IMR-90 (cell line): ENCODE data around the gene TRAPPC10. TPM values are rescaled to one million over a fixed set of nuclear protein-coding genes. Genes with fewer than 3 reads are reported as not detected.

ENCODE experiments used
- ATAC-seq: fragments of 200-7000 bp; cut with Tn5 transposase; 2 replicates; pipeline ENCODE4 v1.9.1; 2020; ENCODE audit warnings: low read depth, mild to moderate bottlenecking, moderate library complexity
- BruUV-seq: library from RNA; stranded (reverse); fragments of 400-500 nt; replicated peaks from 2 replicates; lab custom pipeline; 2021; lab: Mats Ljungman, UMichigan
- CTCF ChIA-PET: fragments of 300-600 bp; formaldehyde crosslinking; extraction: SDS; loops from one replicate; lab custom pipeline; 2021; ENCODE audit warnings: antibody characterized with exemption; lab: Yijun Ruan, JAX
- POLR2A ChIA-PET: fragments of 300-600 bp; sonication (Branson Sonifier 250); formaldehyde crosslinking; loops from one replicate; lab custom pipeline; 2022; ENCODE audit warnings: antibody characterized with exemption; ENCODE audit not compliant: unreplicated experiment; lab: Charles Lee
- DNase-seq: peaks from one replicate; pipeline ENCODE4 v3.0.0; 2013
- H2AFZ ChIP-seq: replicated peaks from 2 replicates; pipeline ENCODE3; 2013; ENCODE audit warnings: low read length, mild to moderate bottlenecking; ENCODE audit not compliant: poor library complexity
- H2AK5ac ChIP-seq: 2 replicates; pipeline ENCODE4 v1.6.1; 2013; ENCODE audit warnings: low read depth, low read length, inconsistent platforms
- H2AK9ac ChIP-seq: replicated peaks from 2 replicates; pipeline ENCODE3; 2013; ENCODE audit warnings: mild to moderate bottlenecking, low read depth, low read length, moderate library complexity; ENCODE audit not compliant: poor library complexity
- H2BK120ac ChIP-seq: 2 replicates; pipeline ENCODE4 v1.6.1; 2013; ENCODE audit warnings: low read depth, low read length, inconsistent platforms
- H2BK15ac ChIP-seq: 3 replicates; pipeline ENCODE4 v1.6.1; 2013; ENCODE audit warnings: low read depth, low read length, inconsistent platforms
- H2BK20ac ChIP-seq: 2 replicates; pipeline ENCODE4 v1.6.1; 2013; ENCODE audit warnings: low read depth, mild to moderate bottlenecking, inconsistent platforms, low read length, moderate library complexity
- H2BK5ac ChIP-seq: 2 replicates; pipeline ENCODE4 v1.6.1; 2013; ENCODE audit warnings: mild to moderate bottlenecking, low read depth, low read length, inconsistent platforms; ENCODE audit not compliant: poor library complexity, severe bottlenecking
- H3K14ac ChIP-seq: replicated peaks from 2 replicates; pipeline ENCODE4 v1.6.1; 2013; ENCODE audit warnings: low read depth, low read length, inconsistent platforms
- H3K18ac ChIP-seq: 2 replicates; pipeline ENCODE4 v1.6.1; 2013; ENCODE audit warnings: low read depth, low read length, control low read depth
- H3K23ac ChIP-seq: 2 replicates; pipeline ENCODE4 v1.6.1; 2013; ENCODE audit warnings: low read depth, low read length, inconsistent platforms
- H3K27ac ChIP-seq: 2 replicates; pipeline ENCODE4 v1.5.1; 2013; ENCODE audit warnings: mild to moderate bottlenecking, control low read depth, low read length; ENCODE audit not compliant: insufficient read depth
- H3K27me3 ChIP-seq: 2 replicates; pipeline ENCODE4 v1.6.1; 2013; ENCODE audit warnings: low read length; ENCODE audit not compliant: control insufficient read depth, insufficient read depth
- H3K36me3 ChIP-seq: 2 replicates; pipeline ENCODE4 v1.6.1; 2013; ENCODE audit warnings: low read length, mixed read lengths; ENCODE audit not compliant: control insufficient read depth, insufficient read depth
- H3K4ac ChIP-seq: 2 replicates; pipeline ENCODE4 v1.6.1; 2013; ENCODE audit warnings: low read depth, low read length, inconsistent platforms
- H3K4me1 ChIP-seq: 2 replicates; pipeline ENCODE4 v1.6.1; 2013; ENCODE audit warnings: low read length, mixed read lengths; ENCODE audit not compliant: control insufficient read depth, insufficient read depth
- H3K4me2 ChIP-seq: 2 replicates; pipeline ENCODE4 v1.6.1; 2013; ENCODE audit warnings: low read depth, mild to moderate bottlenecking, control low read depth, low read length, moderate library complexity
- H3K4me3 ChIP-seq: 2 replicates; pipeline ENCODE4 v1.5.1; 2013; ENCODE audit warnings: low read depth, mild to moderate bottlenecking, control low read depth, low read length, moderate library complexity; ENCODE audit not compliant: insufficient read depth
- H3K56ac ChIP-seq: 2 replicates; pipeline ENCODE4 v1.6.1; 2013; ENCODE audit warnings: low read length, inconsistent platforms; ENCODE audit not compliant: insufficient read depth; ENCODE audit errors: extremely low read depth
- H3K79me1 ChIP-seq, 2 experiments: 2 replicates each; pipeline ENCODE4 v1.6.1; 2013; ENCODE audit warnings: low read length in 2 of 2, inconsistent platforms in 1 of 2, low read depth in 1 of 2
- H3K9ac ChIP-seq: 2 replicates; pipeline ENCODE4 v1.6.1; 2013; ENCODE audit warnings: low read depth, low read length, control low read depth
- H3K9me1 ChIP-seq: 2 replicates; pipeline ENCODE4 v1.6.1; 2013; ENCODE audit warnings: low read length, inconsistent platforms; ENCODE audit not compliant: insufficient read depth
- H3K9me3 ChIP-seq: 2 replicates; pipeline ENCODE4 v1.6.1; 2013; ENCODE audit warnings: low read length; ENCODE audit not compliant: control insufficient read depth, insufficient read depth
- H4K20me1 ChIP-seq: 2 replicates; pipeline ENCODE4 v1.6.1; 2013; ENCODE audit warnings: low read length, inconsistent platforms; ENCODE audit not compliant: insufficient read depth
- H4K5ac ChIP-seq: 2 replicates; pipeline ENCODE4 v1.6.1; 2013; ENCODE audit warnings: mild to moderate bottlenecking, low read depth, low read length, control low read depth
- H4K8ac ChIP-seq, 2 experiments: 2 replicates each; pipeline ENCODE4 v1.6.1; 2013; ENCODE audit warnings: low read depth in 2 of 2, low read length in 2 of 2, control low read depth in 1 of 2, inconsistent platforms in 1 of 2
- H4K91ac ChIP-seq: 2 replicates; pipeline ENCODE4 v1.6.1; 2013; ENCODE audit warnings: low read depth, low read length, inconsistent platforms; ENCODE audit not compliant: insufficient read depth
- CEBPB ChIP-seq: IDR thresholded peaks from 2 replicates; pipeline ENCODE4 v1.6.1; 2012; ENCODE audit warnings: low read depth, low read length, improper control_type of control experiment
- CTCF ChIP-seq: conservative IDR thresholded peaks from 2 replicates; pipeline ENCODE4 v1.5.1; 2012; ENCODE audit warnings: mild to moderate bottlenecking, low read depth, low read length, improper control_type of control experiment
- ELK1 ChIP-seq: fragments of 150-350 bp; IDR thresholded peaks from 2 replicates; pipeline ENCODE4 v1.6.1; 2016; ENCODE audit warnings: low read depth, mild to moderate bottlenecking, low read length, moderate library complexity, borderline replicate concordance
- FOS ChIP-seq: fragments of 150-350 bp; IDR thresholded peaks from 2 replicates; pipeline ENCODE4 v1.6.1; 2016; ENCODE audit warnings: low read depth, low read length
- MAFK ChIP-seq: IDR thresholded peaks from 2 replicates; pipeline ENCODE4 v1.6.1; 2012; ENCODE audit warnings: low read depth, low read length, improper control_type of control experiment
- MAZ ChIP-seq: IDR thresholded peaks from 2 replicates; pipeline ENCODE4 v1.6.1; 2012; ENCODE audit warnings: low read depth, mild to moderate bottlenecking, low read length, improper control_type of control experiment, moderate library complexity, borderline replicate concordance
- MXI1 ChIP-seq: IDR thresholded peaks from 2 replicates; pipeline ENCODE4 v1.6.1; 2012; ENCODE audit warnings: low read depth, mild to moderate bottlenecking, low read length, moderate library complexity, borderline replicate concordance
- RCOR1 ChIP-seq: IDR thresholded peaks from 2 replicates; pipeline ENCODE4 v1.6.1; 2012; ENCODE audit warnings: mild to moderate bottlenecking, low read length, improper control_type of control experiment; ENCODE audit not compliant: insufficient replicate concordance
- SMC3 ChIP-seq: fragments of 150-350 bp; IDR thresholded peaks from 2 replicates; pipeline ENCODE4 v1.6.1; 2016; ENCODE audit warnings: low read depth, mild to moderate bottlenecking, antibody characterized with exemption, low read length, moderate library complexity
- whole genome bisulfite sequencing, 2 experiments: methylation state at CpG; one replicate each; pipeline versions ENCODE4 v1.1.5 to v1.1.7; 2013; ENCODE audit warnings: missing lambda C conversion rate in 2 of 2; ENCODE audit not compliant: insufficient read length in 1 of 2; ENCODE audit errors: extremely low coverage in 2 of 2; 5-methylcytosine and 5-hydroxymethylcytosine counted together
- dilution Hi-C: fragments of 300-500 bp; cut with HindIII; formaldehyde crosslinking; loops from one replicate; pipeline ENCODE4 v1.14.3; 2018; ENCODE audit warnings: low sequenced_read_pairs; ENCODE audit not compliant: unreplicated experiment
- in situ Hi-C: fragments of 300-500 bp; cut with MboI; formaldehyde crosslinking; loops from 3 replicates; pipeline ENCODE4 v1.14.3; 2019; ENCODE audit warnings: low sequenced_read_pairs, inconsistent platforms, mixed read lengths
- intact Hi-C: fragments of 100-400 bp; cut with micrococcal nuclease; formaldehyde crosslinking; loops from 2 replicates; pipeline ENCODE4 v1.10.0; 2022
- polyA plus RNA-seq, 3 experiments: library from polyadenylated mRNA; depleted of rRNA; stranded (reverse); fragments of >200 nt; gene quantifications; 2 replicates each; pipeline ENCODE4 v1.2.3, GENCODE V29; 2012; ENCODE audit warnings: low replicate concordance in 1 of 3
- total RNA-seq: library from RNA; depleted of rRNA; stranded (reverse); fragments of >200 nt; gene quantifications from 2 replicates; pipeline ENCODE4 v1.2.3, GENCODE V29; 2012

TRAPPC10 gene
- total and polyA plus RNA-seq, 2 of the 4 experiments (the other 2 are of a cell fraction), result 17.8 to 18.1 TPM

GRCh38 chr21:43973634-43973955 is 38.5 kb upstream of the TRAPPC10 start:
- dilution Hi-C loops, result no loop called here
- POLR2A ChIA-PET, result no interaction called here

More at GRCh38 chr21:43973634-43973955, 38.5 kb upstream of the TRAPPC10 start:
- Histone ChIP-seq H4K5ac (no peak overlapping the region), H4K20me1 (peaks cover 9% of the 10 kb centered on the region), H3K9me1 (peaks cover 5% of the 10 kb centered on the region), H3K4me1 (peaks cover 2% of the 10 kb centered on the region; the same call in 1 of the 2 replicates), H3K56ac (no peak overlapping the region), H3K27me3 (no peaks in the 10 kb centered on the region), H3K4me2 (no peak overlapping the region), H2BK20ac (no peak overlapping the region), H2BK15ac (no peak overlapping the region), H3K4ac (no peak overlapping the region), H2AK5ac (no peak overlapping the region), H2AFZ (no peak overlapping the region), H3K27ac (no peak overlapping the region), H3K36me3 (peaks cover 30% of the 10 kb centered on the region), H2BK120ac (no peak overlapping the region), H3K79me1 (peaks cover 0 to 8% of the 10 kb centered on the region in 2 experiments; a peak in 2 of 4 replicates), H4K8ac (no peak overlapping the region), H3K9me3 (no peaks in the 10 kb centered on the region), H3K18ac (no peak overlapping the region), H3K23ac (no peak overlapping the region), H2AK9ac (no peak overlapping the region), H3K9ac (no peak overlapping the region), H2BK5ac (no peak overlapping the region), H4K91ac (no peak overlapping the region), H3K4me3 (no peak overlapping the region), H3K14ac (no peak overlapping the region)
- 77% methylated on average over 7 of the region's 12 CpGs; no CpG with 5 or more reads in 1 of the 2 experiments for WGBS, 2 experiments
- no peak for DNase-seq
- no peak for ATAC-seq
- intact Hi-C loops (no loop called here), in situ Hi-C loops (no loop called here)
- CTCF ChIA-PET, result no interaction called here
- no TSS peak for BruUV-seq
- TF ChIP-seq CTCF, result no peak
- TF ChIP-seq ELK1, result no peak
- no peak for TF ChIP-seq RCOR1
- TF ChIP-seq FOS, result no peak
- no peak for TF ChIP-seq MXI1
- no peak for TF ChIP-seq CEBPB
- no peak for TF ChIP-seq SMC3
- no peak for TF ChIP-seq MAFK
- TF ChIP-seq MAZ, result no peak
